Immature natural killer cell (primary cell): Measurements from ENCODE around the gene C4orf17. TPM values are rescaled to one million over a fixed set of nuclear protein-coding genes. Genes with fewer than 3 reads are reported as not detected.

Experiments used
- polyA plus RNA-seq, 3 donors: library from polyadenylated mRNA; unstranded; fragments of 300-500 nt; fragmentation: Illumina TruSeq; gene quantifications; one replicate each; pipeline ENCODE4 v1.2.3, GENCODE V29; 2021

Gene C4orf17
- polyA plus RNA-seq, 3 donors from 2014 or later = not detected

Other genes starting within 250 kb of the C4orf17 start
- gene ADH1A, start 220.0 kb upstream of the C4orf17 start, polyA plus RNA-seq = not detected
- not detected for gene ADH1B, start 189.6 kb upstream of the C4orf17 start, polyA plus RNA-seq
- not detected for gene ADH1C, start 158.3 kb upstream of the C4orf17 start, polyA plus RNA-seq
- not detected for gene ADH7, start 75.7 kb upstream of the C4orf17 start, polyA plus RNA-seq
- gene TRMT10A, start 53.0 kb downstream of the C4orf17 start, polyA plus RNA-seq = 1 to 10 TPM; 2.1 to 5.4 (median 2.6) TPM
- not detected for gene MTTP, start 63.8 kb downstream of the C4orf17 start, polyA plus RNA-seq
- gene C4orf54, start 146.8 kb downstream of the C4orf17 start, polyA plus RNA-seq = not detected